Loucy (cell line): ENCODE data around the gene RIPOR3.
"Not testable (repeated sequence)": the region's sequence is repeated elsewhere in the genome, so short reads cannot be mapped to it uniquely, and the experiment has no call there.

Experiments
- H2AFZ ChIP-seq: fragments of 200-600 bp; sonication (generic); 2 replicates; pipeline ENCODE4 v1.6.0; 2016; ENCODE audit warnings: antibody characterized with exemption, mild to moderate bottlenecking, low read length, moderate library complexity
- H3F3A ChIP-seq: fragments of 200-600 bp; 2 replicates; pipeline ENCODE4 v1.6.0; 2016; ENCODE audit warnings: antibody characterized with exemption, low read depth, mild to moderate bottlenecking
- H3K27me3 ChIP-seq: fragments of 200-600 bp; sonication (generic); 2 replicates; pipeline ENCODE4 v1.6.1; 2014; ENCODE audit warnings: low read length, mild to moderate bottlenecking; ENCODE audit not compliant: insufficient read depth, poor library complexity, severe bottlenecking
- H3K36me3 ChIP-seq: fragments of 200-600 bp; sonication (generic); 2 replicates; pipeline ENCODE4 v1.6.1; 2016; ENCODE audit warnings: low read length; ENCODE audit not compliant: insufficient read depth
- H3K4me1 ChIP-seq: fragments of 200-600 bp; sonication (generic); 2 replicates; pipeline ENCODE4 v1.5.1; 2014; ENCODE audit warnings: low read length, mild to moderate bottlenecking; ENCODE audit not compliant: insufficient read depth, poor library complexity, severe bottlenecking
- H3K4me2 ChIP-seq: fragments of 200-600 bp; sonication (generic); 2 replicates; pipeline ENCODE4 v1.6.0; 2014; ENCODE audit warnings: antibody characterized with exemption, low read length, low read depth, mild to moderate bottlenecking; ENCODE audit not compliant: poor library complexity, severe bottlenecking
- H3K4me3 ChIP-seq: fragments of 200-600 bp; sonication (generic); 2 replicates; pipeline ENCODE4 v1.5.1; 2014; ENCODE audit warnings: low read length, mild to moderate bottlenecking, mixed read lengths; ENCODE audit not compliant: poor library complexity, severe bottlenecking
- H3K79me2 ChIP-seq: fragments of 200-600 bp; sonication (generic); 2 replicates; pipeline ENCODE4 v1.6.1; 2014; ENCODE audit warnings: low read length; ENCODE audit not compliant: insufficient read depth
- H3K9ac ChIP-seq: fragments of 200-600 bp; sonication (generic); 2 replicates; pipeline ENCODE4 v1.6.0; 2014; ENCODE audit warnings: mild to moderate bottlenecking, low read depth, low read length, moderate library complexity; ENCODE audit not compliant: poor library complexity, severe bottlenecking
- H3K9me2 ChIP-seq: fragments of 200-600 bp; sonication (generic); replicated peaks from 2 replicates; pipeline ENCODE4 v1.6.1; 2016; ENCODE audit warnings: low read depth, low read length, mixed read lengths
- H3K9me3 ChIP-seq: fragments of 200-600 bp; sonication (generic); 2 replicates; pipeline ENCODE4 v1.6.1; 2014; ENCODE audit warnings: mild to moderate bottlenecking, antibody characterized with exemption, low read length, low read depth; ENCODE audit not compliant: insufficient read depth
- H4K20me1 ChIP-seq: fragments of 200-600 bp; sonication (generic); 2 replicates; pipeline ENCODE4 v1.6.0; 2014; ENCODE audit warnings: antibody characterized with exemption, low read length, mild to moderate bottlenecking; ENCODE audit not compliant: insufficient read depth, poor library complexity, severe bottlenecking
- CTCF ChIP-seq: fragments of 200-600 bp; sonication (generic); conservative IDR thresholded peaks from 2 replicates; pipeline ENCODE4 v1.5.1; 2014; ENCODE audit warnings: mild to moderate bottlenecking, antibody characterized with exemption, low read length
- EZH2phosphoT487 ChIP-seq: fragments of 200-600 bp; IDR thresholded peaks from 2 replicates; pipeline ENCODE4 v1.6.1; 2018; ENCODE audit warnings: antibody characterized with exemption, mild to moderate bottlenecking, moderate library complexity, borderline replicate concordance

The RIPOR3 gene

GRCh38 chr20:50625986-50626677 is 65.2 kb downstream of the RIPOR3 start:
- Histone ChIP-seq H3K9ac (no peak overlapping the region), H3K36me3 (no peaks in the 10 kb centered on the region), H3K4me2 (no peak overlapping the region), H3K9me3 (no peaks in the 10 kb centered on the region), H3K4me1 (no peaks in the 10 kb centered on the region), H4K20me1 (no peaks in the 10 kb centered on the region), H3K4me3 (no peak overlapping the region), H3K79me2 (no peaks in the 10 kb centered on the region), H2AFZ (0 out of 2 replicates have a peak overlapping the region, but pooled peaks have one; percentile 39), H3K27me3 (no peaks in the 10 kb centered on the region), H3F3A (no peaks in the 10 kb centered on the region), H3K9me2 (no peaks in the 10 kb centered on the region)
- TF ChIP-seq CTCF (peak; percentile 64), EZH2phosphoT487 (no peak)

GRCh38 chr20:50624351-50625016 is 66.9 kb downstream of the RIPOR3 start:
- Histone ChIP-seq H3K4me1 (no peaks in the 10 kb centered on the region), H3K36me3 (no peaks in the 10 kb centered on the region), H3K9me3 (no peaks in the 10 kb centered on the region), H3K27me3 (no peaks in the 10 kb centered on the region), H3F3A (no peaks in the 10 kb centered on the region), H4K20me1 (no peaks in the 10 kb centered on the region), H3K4me2 (no peak overlapping the region), H2AFZ (no peak overlapping the region), H3K4me3 (no peak overlapping the region), H3K9me2 (no peaks in the 10 kb centered on the region), H3K79me2 (no peaks in the 10 kb centered on the region), H3K9ac (no peak overlapping the region)
- TF ChIP-seq EZH2phosphoT487, result no peak
- TF ChIP-seq CTCF, result no peak

GRCh38 chr20:50621068-50621665 is 70.2 kb downstream of the RIPOR3 start:
- no peaks in the 10 kb centered on the region for H4K20me1 ChIP-seq
- no peaks in the 10 kb centered on the region for H3K9me3 ChIP-seq
- no peaks in the 10 kb centered on the region for H3K36me3 ChIP-seq
- H3K9ac ChIP-seq, result no peak overlapping the region
- no peaks in the 10 kb centered on the region for H3K9me2 ChIP-seq
- no peaks in the 10 kb centered on the region for H3F3A ChIP-seq
- no peak overlapping the region for H3K4me2 ChIP-seq
- TF ChIP-seq EZH2phosphoT487 (no peak), CTCF (no peak)
- no peaks in the 10 kb centered on the region for H3K79me2 ChIP-seq
- H2AFZ ChIP-seq, result no peak overlapping the region
- H3K4me3 ChIP-seq, result no peak overlapping the region
- no peaks in the 10 kb centered on the region for H3K4me1 ChIP-seq
- no peaks in the 10 kb centered on the region for H3K27me3 ChIP-seq

- H3K9me2 ChIP-seq, H3K4me2 ChIP-seq, H3K9ac ChIP-seq, H3K36me3 ChIP-seq, H3F3A ChIP-seq, H3K79me2 ChIP-seq, H3K4me1 ChIP-seq, H3K27me3 ChIP-seq, H3K4me3 ChIP-seq, H3K9me3 ChIP-seq, H2AFZ ChIP-seq, H4K20me1 ChIP-seq: not testable (repeated sequence)
Observed at GRCh38 chr20:50620459-50620858, 70.9 kb downstream of the RIPOR3 start.
